ENCODE results near the gene CEP63. TPM values are rescaled to one million over a fixed set of nuclear protein-coding genes. Genes with fewer than 3 reads are reported as not detected.

CEP63 gene
- total and polyA plus RNA-seq, 2 of the 8 experiments (the other 6 are each of a cell fraction or from before 2014, with no cell fraction given) = 5.3 to 18.2 TPM

DNA sequence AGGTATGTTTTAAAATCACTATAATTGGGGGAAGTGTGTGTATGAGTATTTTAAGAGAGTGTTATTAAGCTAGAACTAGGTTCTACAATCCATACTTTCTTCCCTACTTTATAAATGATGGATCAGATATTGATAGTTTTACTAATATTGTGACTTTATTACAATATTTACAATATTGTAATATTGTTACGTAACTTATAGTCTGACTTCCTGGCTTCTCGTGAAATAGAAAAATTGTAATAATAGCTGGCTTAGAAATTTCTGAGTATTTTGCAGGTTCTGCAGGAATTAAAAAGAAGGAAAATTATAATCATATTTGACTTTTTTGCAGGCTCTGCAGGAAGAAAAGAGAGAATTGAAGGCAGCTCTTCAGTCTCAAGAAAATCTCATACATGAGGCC, 60.0 kb downstream of the CEP63 start:
- Histone ChIP-seq H4K5ac (ENCODE audit: insufficient read length, low read depth, low read length) (no peak overlapping the region), H3K23me2 (ENCODE audit: low read depth, low read length) (no peaks in the 10 kb centered on the region), H3K4me1 (replicated peaks in 1 of 4; ENCODE audit: control insufficient read depth in 3 of 4, insufficient read depth in 4 of 4, low read length in 3 of 4) (no peaks in the 10 kb centered on the region), H2BK15ac (ENCODE audit: low read length) (no peak overlapping the region), H3K4me3 (ENCODE audit: extremely low read depth in 1 of 4, insufficient read depth in 2 of 4, low read depth in 3 of 4, low read length in 4 of 4) (no peak overlapping the region), H3K18ac (ENCODE audit: extremely low read depth, low read length) (no peak overlapping the region), H4K20me1 (replicated peaks in 1 of 2; ENCODE audit: control insufficient read depth in 1 of 2, insufficient read depth in 2 of 2, low read length in 2 of 2) (no peaks in the 10 kb centered on the region), H3K4ac (replicated peaks; ENCODE audit: insufficient read length, low read depth, low read length) (no peak overlapping the region), H3K36me3 (ENCODE audit: control insufficient read depth in 2 of 4, insufficient read depth in 4 of 4, low read length in 3 of 4) (peaks cover 0 to 20% (median under 1%) of the 10 kb centered on the region in 4 experiments; a peak in 3 of 8 replicates), H3K9ac (replicated peaks in 1 of 4; ENCODE audit: extremely low read depth in 1 of 4, low read depth in 3 of 4, low read length in 3 of 4) (no peak overlapping the region), H3K4me2 (ENCODE audit: insufficient read depth in 1 of 2, low read depth in 2 of 2, low read length in 2 of 2) (no peak overlapping the region), H2BK20ac (ENCODE audit: low read length) (no peak overlapping the region), H2BK12ac (ENCODE audit: low read depth, low read length) (no peak overlapping the region), H3K27ac (ENCODE audit: low read depth, low read length) (no peak overlapping the region), H2AFZ (ENCODE audit: low read length) (no peak overlapping the region), H4K91ac (replicated peaks; ENCODE audit: insufficient read length, low read length) (no peak overlapping the region), H3K9me3 (ENCODE audit: insufficient read depth in 2 of 2, low read depth in 1 of 2, low read length in 1 of 2) (no peaks in the 10 kb centered on the region), H3K79me2 (ENCODE audit: control insufficient read depth in 1 of 2, insufficient read depth in 2 of 2, low read length in 2 of 2) (no peaks in the 10 kb centered on the region), H3K14ac (ENCODE audit: insufficient read length) (no peak overlapping the region), H3K23ac (ENCODE audit: insufficient read length) (no peak overlapping the region), H3K56ac (replicated peaks; ENCODE audit: insufficient read length, low read depth, low read length) (no peak overlapping the region), H3K79me1 (ENCODE audit: low read depth, low read length) (no peaks in the 10 kb centered on the region), H2BK5ac (ENCODE audit: low read depth, low read length) (no peak overlapping the region), H2BK120ac (replicated peaks; ENCODE audit: low read depth, low read length) (no peak overlapping the region), H3K27me3 (replicated peaks in 1 of 4; ENCODE audit: control insufficient read depth in 3 of 4, extremely low read depth in 1 of 4, insufficient read depth in 3 of 4, low read length in 3 of 4) (no peaks in the 10 kb centered on the region), H4K8ac (ENCODE audit: extremely low read depth, insufficient read depth, low read length) (no peak overlapping the region), H2AK5ac (ENCODE audit: low read depth, low read length) (no peak overlapping the region)
- DNase-seq (ENCODE audit: low read depth in 1 of 2, low spot score in 2 of 2) = no peak
- 98% methylated on average over 2 of the region's 2 CpGs; no CpG with 5 or more reads in 1 of the 2 experiments for WGBS, 2 experiments (ENCODE audit: extremely low coverage in 1 of 2, insufficient coverage in 1 of 2, insufficient read length in 1 of 2, insufficient replicate concordance in 2 of 2, low coverage in 1 of 2, low lambda C conversion rate in 2 of 2, missing lambda C conversion rate in 1 of 2)
- CTCF ChIA-PET (ENCODE audit: partially characterized antibody) = interaction anchor here (1.6 kb wide), 1 partner anchor 20 kb away, joined by 4 read pairs; no protein-coding TSS in a partner anchor
- POLR2A ChIA-PET (ENCODE audit: partially characterized antibody) = no interaction called here
- no peak for FAIRE-seq
- TF ChIP-seq GTF2F1 (IDR thresholded peaks at IDR 0.05; ENCODE audit: borderline replicate concordance, low read depth, low read length) (no peak), NRF1 (IDR thresholded peaks at IDR 0.05; ENCODE audit: low read depth, low read length) (no peak), EP300 (IDR thresholded peaks at IDR 0.05; ENCODE audit: borderline replicate concordance in 1 of 2, low read depth in 2 of 2, low read length in 2 of 2) (no peak), CHD1 (IDR thresholded peaks at IDR 0.05; ENCODE audit: low read depth, low read length) (no peak), MAFK (IDR thresholded peaks at IDR 0.05; ENCODE audit: low read depth, low read length) (no peak), POLR2A (IDR thresholded peaks at IDR 0.05; ENCODE audit: control extremely low read depth in 1 of 2, low read depth in 2 of 2, low read length in 2 of 2) (no peak), RAD21 (IDR thresholded peaks at IDR 0.05 in 1 of 2, conservative IDR thresholded peaks at IDR 0.05 in 1 of 2; ENCODE audit: low read depth in 2 of 2, low read length in 2 of 2) (no peak), KDM1A (IDR thresholded peaks at IDR 0.05; ENCODE audit: borderline replicate concordance, low read length) (no peak), SP2 (IDR thresholded peaks at IDR 0.05; ENCODE audit: low read length) (no peak), TCF12 (IDR thresholded peaks at IDR 0.05; ENCODE audit: low read depth, low read length) (no peak), HDAC2 (IDR thresholded peaks at IDR 0.05; ENCODE audit: borderline replicate concordance in 1 of 2, low read depth in 2 of 2, low read length in 2 of 2) (no peak), SRF (IDR thresholded peaks at IDR 0.05; ENCODE audit: low read depth, low read length) (no peak), FOSL1 (IDR thresholded peaks at IDR 0.05; ENCODE audit: insufficient read depth, low read depth, low read length) (no peak)
- TF ChIP-seq, protein P1, sequence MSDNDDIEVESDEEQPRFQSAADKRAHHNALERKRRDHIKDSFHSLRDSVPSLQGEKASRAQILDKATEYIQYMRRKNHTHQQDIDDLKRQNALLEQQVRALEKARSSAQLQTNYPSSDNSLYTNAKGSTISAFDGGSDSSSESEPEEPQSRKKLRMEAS (IDR thresholded peaks at IDR 0.05) = no peak

Measured in H1 (cell line).